GM19463 (cell line): ENCODE results near the gene ANKRD44.

ENCODE experiments used
- ATAC-seq: cut with Tn5 transposase; IDR thresholded peaks from one replicate; pipeline ENCODE4 v1.9.1; 2021; ENCODE audit warnings: mild to moderate bottlenecking, moderate library complexity; ENCODE audit not compliant: unreplicated experiment

Gene ANKRD44

GRCh38 chr2:197211881-197212342 is 98.7 kb downstream of the ANKRD44 start:
- no peak for ATAC-seq

GRCh38 chr2:197210430-197210829 is 100.2 kb downstream of the ANKRD44 start:
- ATAC-seq: no peak

- ATAC-seq: peak; percentile 35
Observed at GRCh38 chr2:197209742-197210408, 100.7 kb downstream of the ANKRD44 start.

GRCh38 chr2:197209246-197209645 is 101.3 kb downstream of the ANKRD44 start:
- ATAC-seq: no peak

- ATAC-seq: no peak
Observed at GRCh38 chr2:197208841-197209240, 101.7 kb downstream of the ANKRD44 start.

GRCh38 chr2:197208024-197208423 is 102.6 kb downstream of the ANKRD44 start:
- ATAC-seq: no peak

GRCh38 chr2:197207598-197207997 is 103.0 kb downstream of the ANKRD44 start:
- no peak for ATAC-seq

GRCh38 chr2:197207106-197207505 is 103.5 kb downstream of the ANKRD44 start:
- no peak for ATAC-seq

GRCh38 chr2:197205585-197206215 is 104.9 kb downstream of the ANKRD44 start:
- peak; percentile 55 for ATAC-seq

- no peak for ATAC-seq
Observed at GRCh38 chr2:197204519-197205250, 105.9 kb downstream of the ANKRD44 start.

GRCh38 chr2:197201874-197202273 is 108.7 kb downstream of the ANKRD44 start:
- ATAC-seq: no peak

GRCh38 chr2:197200762-197201058 is 109.9 kb downstream of the ANKRD44 start:
- ATAC-seq: no peak

GRCh38 chr2:197200051-197200761 is 110.4 kb downstream of the ANKRD44 start:
- no peak for ATAC-seq

- peak; percentile 99 for ATAC-seq
Observed at GRCh38 chr2:197198890-197199289, 111.7 kb downstream of the ANKRD44 start.

GRCh38 chr2:197197895-197198311 is 112.7 kb downstream of the ANKRD44 start:
- ATAC-seq: no peak

GRCh38 chr2:197196541-197197180 is 113.9 kb downstream of the ANKRD44 start:
- no peak for ATAC-seq

GRCh38 chr2:197195518-197195917 is 115.1 kb downstream of the ANKRD44 start:
- no peak for ATAC-seq

GRCh38 chr2:197191940-197192322 is 118.6 kb downstream of the ANKRD44 start:
- ATAC-seq: peak; percentile 82

GRCh38 chr2:197191177-197191939 is 119.2 kb downstream of the ANKRD44 start:
- peak; percentile 44 for ATAC-seq

- ATAC-seq: no peak
Observed at GRCh38 chr2:197190100-197190432, 120.5 kb downstream of the ANKRD44 start.
